Aorta (tissue), 5 donors: ENCODE measurements around the gene PHPT1. TPM values are rescaled to one million over a fixed set of nuclear protein-coding genes. Genes with fewer than 3 reads are reported as not detected.

Experiments
- ATAC-seq: fragments of 200-7000 bp; cut with Tn5 transposase; one replicate; pipeline ENCODE4 v1.9.1; 2022; ENCODE audit warnings: moderate library complexity; ENCODE audit not compliant: low FRiP score
- DNase-seq, 2 donors: peaks; one replicate each; pipeline ENCODE4 v3.0.0-alpha.2; 2020
- H3K27ac ChIP-seq, 2 donors: one replicate each; pipeline ENCODE4 v1.5.1; 2013; ENCODE audit warnings: low read length in 2 of 2, mild to moderate bottlenecking in 2 of 2, moderate library complexity in 2 of 2, control low read depth in 1 of 2, inconsistent platforms in 1 of 2, low read depth in 1 of 2
- H3K27me3 ChIP-seq, 2 donors: one replicate each; pipeline ENCODE4 v1.6.1; 2013; ENCODE audit warnings: control low read depth in 1 of 2, low read length in 1 of 2, mild to moderate bottlenecking in 1 of 2, moderate library complexity in 1 of 2; ENCODE audit not compliant: insufficient read depth in 2 of 2, control insufficient read depth in 1 of 2
- H3K36me3 ChIP-seq, 2 donors: one replicate each; pipeline ENCODE4 v1.6.1; 2013; ENCODE audit warnings: control low read depth in 1 of 2, low read length in 1 of 2, mild to moderate bottlenecking in 1 of 2; ENCODE audit not compliant: insufficient read depth in 2 of 2, control insufficient read depth in 1 of 2
- H3K4me1 ChIP-seq, 2 donors: one replicate each; pipeline ENCODE4 v1.6.1; 2013; ENCODE audit warnings: low read length in 2 of 2, control low read depth in 1 of 2, mild to moderate bottlenecking in 1 of 2, moderate library complexity in 1 of 2; ENCODE audit not compliant: insufficient read depth in 2 of 2, control insufficient read depth in 1 of 2
- H3K4me3 ChIP-seq, 2 donors: one replicate each; pipeline ENCODE4 v1.5.1; 2013; ENCODE audit warnings: low read length in 2 of 2, control low read depth in 1 of 2, mild to moderate bottlenecking in 1 of 2
- H3K9me3 ChIP-seq: one replicate; pipeline ENCODE4 v1.6.1; 2013; ENCODE audit warnings: mild to moderate bottlenecking, low read length; ENCODE audit not compliant: control insufficient read depth
- WGBS, 2 donors: extraction: QIAGEN DNeasy Blood & Tissue Kit; methylation state at CpG; one replicate each; pipeline ENCODE4 v1.1.7; 2013; 5-methylcytosine and 5-hydroxymethylcytosine counted together
- intact Hi-C, 2 donors: fragments of 100-400 bp; cut with DNase I; formaldehyde crosslinking; loops; one replicate each; pipeline versions ENCODE4 v1.14.2 to v1.15.0; 2022
- polyA plus RNA-seq, 2 donors: library from polyadenylated mRNA; stranded (reverse); fragments of 200-250 nt; gene quantifications; one replicate each; pipeline ENCODE4 v1.2.3, GENCODE V29; 2013
- total RNA-seq, 2 donors: library from RNA; stranded (reverse); fragmentation: NEBNext Ultra II Directional; extraction: Animal tissue kit (Norgen Biotek cat#: 25700); gene quantifications; one replicate each; pipeline ENCODE4 v1.2.1, GENCODE V29; 2021
- donor health status: healthy with polysubstance abuse.
- donor health status: Bipolar disorder and iron deficiency.
- donor health status: DM: no; HTN: no; CAD: no.
- donor health status: DM: no; HTN: no; CAD: no.
- donor health status: DM: yes; HTN: yes; CAD: no.

The PHPT1 gene
- total and polyA plus RNA-seq, 4 donors = 65.6 to 165 (median 106) TPM

- 67 to 69% methylated on average over 15 of the region's 15 CpGs for WGBS, 2 donors
- DNase-seq (no peak), ATAC-seq (no peak)
- Histone ChIP-seq H3K27ac (no peak overlapping the region), H3K4me3 (no peak overlapping the region), H3K36me3 (no peaks in the 10 kb centered on the region), H3K9me3 (no peaks in the 10 kb centered on the region), H3K27me3 (no peaks in the 10 kb centered on the region), H3K4me1 (no peaks in the 10 kb centered on the region)
- intact Hi-C loops = no loop called here
Measured at GRCh38 chr9:136856079-136856476, 6.9 kb downstream of the PHPT1 start.

- Histone ChIP-seq H3K36me3 (no peaks in the 10 kb centered on the region), H3K4me3 (no peak overlapping the region), H3K9me3 (no peaks in the 10 kb centered on the region), H3K27ac (no peak overlapping the region), H3K27me3 (no peaks in the 10 kb centered on the region), H3K4me1 (no peaks in the 10 kb centered on the region)
- WGBS, 2 donors = 85% methylated on average over 14 of the region's 14 CpGs
- no peak for DNase-seq
- intact Hi-C loops = no loop called here
- ATAC-seq = no peak
Measured at GRCh38 chr9:136856541-136857141, 7.4 kb downstream of the PHPT1 start.

GRCh38 chr9:136857166-136857565 is 8.0 kb downstream of the PHPT1 start:
- no peak for DNase-seq
- WGBS, 2 donors = 87 to 90% methylated on average over 19 of the region's 19 CpGs
- intact Hi-C loops = no loop called here

GRCh38 chr9:136857581-136858412 is 8.6 kb downstream of the PHPT1 start:
- H3K27ac ChIP-seq = no peak overlapping the region
- intact Hi-C loops = no loop called here
- peak in 1 of 2 donors; percentile 51 for DNase-seq
- H3K4me3 ChIP-seq = no peak overlapping the region
- no peaks in the 10 kb centered on the region for H3K9me3 ChIP-seq
- H3K36me3 ChIP-seq = peaks cover 0 to 3% of the 10 kb centered on the region in 2 donors
- no peaks in the 10 kb centered on the region for H3K4me1 ChIP-seq
- no peak for ATAC-seq
- WGBS, 2 donors = 81 to 83% methylated on average over 29 of the region's 29 CpGs
- no peaks in the 10 kb centered on the region for H3K27me3 ChIP-seq

More at GRCh38 chr9:136857166-136857565, 8.0 kb downstream of the PHPT1 start:
- Histone ChIP-seq H3K36me3 (no peaks in the 10 kb centered on the region), H3K4me1 (no peaks in the 10 kb centered on the region), H3K27me3 (no peaks in the 10 kb centered on the region), H3K27ac (no peak overlapping the region), H3K9me3 (no peaks in the 10 kb centered on the region), H3K4me3 (no peak overlapping the region)
- ATAC-seq = no peak

- Histone ChIP-seq H3K4me3 (no peak overlapping the region), H3K27ac (no peak overlapping the region)
- WGBS, 2 donors = 80 to 85% methylated on average over 15 of the region's 15 CpGs
Measured at GRCh38 chr9:136858452-136858843, 9.2 kb downstream of the PHPT1 start.

GRCh38 chr9:136858844-136859757 is 9.9 kb downstream of the PHPT1 start:
- Histone ChIP-seq H3K36me3 (peaks cover 0 to 3% of the 10 kb centered on the region in 2 donors), H3K9me3 (no peaks in the 10 kb centered on the region), H3K4me1 (no peaks in the 10 kb centered on the region), H3K27ac (peak overlapping the region in 1 of 2 donors; percentile 11), H3K4me3 (no peak overlapping the region), H3K27me3 (no peaks in the 10 kb centered on the region)
- 18% methylated on average over 20 of the region's 20 CpGs for WGBS, 2 donors
- DNase-seq (peak; percentile 79 to 91), ATAC-seq (peak; percentile 13)
- intact Hi-C loops = no loop called here

More at GRCh38 chr9:136858452-136858843, 9.2 kb downstream of the PHPT1 start:
- Histone ChIP-seq H3K9me3 (no peaks in the 10 kb centered on the region), H3K4me1 (no peaks in the 10 kb centered on the region), H3K27me3 (no peaks in the 10 kb centered on the region), H3K36me3 (peaks cover 0 to 3% of the 10 kb centered on the region in 2 donors)
- DNase-seq (no peak), ATAC-seq (no peak)
- intact Hi-C loops = no loop called here

- Histone ChIP-seq H3K27ac (no peak overlapping the region), H3K4me3 (no peak overlapping the region), H3K4me1 (no peaks in the 10 kb centered on the region), H3K9me3 (no peaks in the 10 kb centered on the region), H3K36me3 (peaks cover 0 to 3% of the 10 kb centered on the region in 2 donors), H3K27me3 (no peaks in the 10 kb centered on the region)
- DNase-seq (no peak), ATAC-seq (no peak)
- WGBS, 2 donors = 87 to 92% methylated on average over 9 of the region's 9 CpGs
- intact Hi-C loops = no loop called here
Measured at GRCh38 chr9:136860529-136860928, 11.3 kb downstream of the PHPT1 start.
